K562 (cell line): ENCODE data around the gene CALHM4. TPM values are rescaled to one million over a fixed set of nuclear protein-coding genes. Genes with fewer than 3 reads are reported as not detected.

Experiments
- ATAC-seq: fragments of 200-7000 bp; cut with Tn5 transposase; 3 replicates; pipeline ENCODE4 v1.9.1; 2020; ENCODE audit warnings: moderate library complexity
- BruUV-seq: library from RNA; stranded (reverse); fragments of 400-500 nt; replicated peaks from 2 replicates; lab custom pipeline; 2021; lab: Mats Ljungman, UMichigan
- CTCF ChIA-PET: fragments of 300-600 bp; formaldehyde crosslinking; extraction: SDS; loops from one replicate; lab custom pipeline; 2021; ENCODE audit warnings: low intra/inter-chr PET ratio; lab: Yijun Ruan, JAX
- POLR2A ChIA-PET: fragments of 300-600, 350-650 bp; sonication (Branson Sonifier 250); formaldehyde crosslinking; extraction: SDS; loops from one replicate; lab custom pipeline; 2021; ENCODE audit warnings: antibody characterized with exemption, inconsistent platforms; lab: Yijun Ruan, JAX
- DNase-seq, 4 experiments: peaks; one replicate each; pipeline versions ENCODE4 v3.0.0 to v3.0.0-alpha.2; 2011 to 2018; ENCODE audit warnings: low spot score in 3 of 4, mixed read lengths in 3 of 4; ENCODE audit errors: extremely low read depth in 1 of 4
- FAIRE-seq: peaks from 2 replicates; lab custom pipeline; 2011; peaks lifted over from hg19 to GRCh38; lab: Jason Lieb, UNC
- H2AFZ ChIP-seq: 2 replicates; pipeline ENCODE4 v1.6.0; 2011; ENCODE audit warnings: low read depth, low read length, control low read depth, inconsistent platforms
- H3K27ac ChIP-seq: fragments of 200-600 bp; 3 replicates; pipeline ENCODE4 v1.8.0; 2011; ENCODE audit warnings: low read depth, mild to moderate bottlenecking, control low read depth, inconsistent platforms, low read length, moderate library complexity, mixed read lengths; ENCODE audit errors: extremely low read depth
- H3K27me3 ChIP-seq, 2 experiments: fragments of 300-600 bp in 1 of 2; 2 replicates in 1 of 2; 3 replicates in 1 of 2; pipeline versions ENCODE4 v1.6.0 to v1.8.0; 2011; ENCODE audit warnings: inconsistent platforms in 2 of 2, low read length in 2 of 2, mild to moderate bottlenecking in 1 of 2, mixed read lengths in 1 of 2, moderate library complexity in 1 of 2; ENCODE audit not compliant: control insufficient read depth in 2 of 2, insufficient read depth in 2 of 2
- H3K36me3 ChIP-seq: fragments of 300-600 bp; 3 replicates; pipeline ENCODE4 v1.8.0; 2011; ENCODE audit warnings: mild to moderate bottlenecking, low read length, inconsistent platforms; ENCODE audit not compliant: control insufficient read depth, insufficient read depth
- H3K4me1 ChIP-seq, 2 experiments: fragments of 200-600 bp in 1 of 2; replicated peaks in 1 of 2; 2 replicates in 1 of 2; 3 replicates in 1 of 2; pipeline versions ENCODE4 v1.5.1 to v1.8.0; 2011; ENCODE audit warnings: inconsistent platforms in 2 of 2, low read length in 2 of 2, mild to moderate bottlenecking in 1 of 2, mixed read lengths in 1 of 2, moderate library complexity in 1 of 2; ENCODE audit not compliant: control insufficient read depth in 2 of 2, insufficient read depth in 2 of 2
- H3K4me2 ChIP-seq: 2 replicates; pipeline ENCODE4 v1.6.1; 2011; ENCODE audit warnings: low read length, control low read depth, inconsistent platforms, mixed read lengths; ENCODE audit not compliant: insufficient read depth
- H3K4me3 ChIP-seq: fragments of 200-600 bp; sonication (generic), shearing (Covaris generic); 2 replicates; pipeline ENCODE4 v1.5.1; 2016; ENCODE audit warnings: control low read depth, inconsistent platforms
- H3K79me2 ChIP-seq: fragments of 200-600 bp; 3 replicates; pipeline ENCODE4 v1.8.0; 2011; ENCODE audit warnings: low read length, inconsistent platforms; ENCODE audit not compliant: control insufficient read depth, insufficient read depth
- H3K9ac ChIP-seq, 2 experiments: 2 replicates each; pipeline versions ENCODE4 v1.6.0 to v1.6.1; 2011; ENCODE audit warnings: low read depth in 2 of 2, low read length in 2 of 2, control low read depth in 1 of 2, inconsistent platforms in 1 of 2, mild to moderate bottlenecking in 1 of 2, mixed read lengths in 1 of 2; ENCODE audit not compliant: insufficient read depth in 1 of 2
- H3K9me1 ChIP-seq: one replicate; pipeline ENCODE4 v1.6.0; 2011; ENCODE audit warnings: inconsistent platforms, mild to moderate bottlenecking, low read length, moderate library complexity; ENCODE audit not compliant: control insufficient read depth, insufficient read depth
- H3K9me3 ChIP-seq: replicated peaks from 2 replicates; pipeline ENCODE4 v1.5.1; 2011; ENCODE audit warnings: low read depth, low read length, inconsistent platforms; ENCODE audit not compliant: control insufficient read depth, insufficient read depth
- H4K20me1 ChIP-seq: replicated peaks from 2 replicates; pipeline ENCODE4 v1.6.1; 2011; ENCODE audit warnings: low read length, inconsistent platforms, mixed read lengths; ENCODE audit not compliant: control insufficient read depth, insufficient read depth
- ESRRB ChIP-seq: fragments of 250-450 bp; sonication (Bioruptor Pico); IDR thresholded peaks from 2 replicates; pipeline ENCODE4 v1.5.0; 2020; ENCODE audit warnings: mild to moderate bottlenecking, moderate library complexity, borderline replicate concordance
- GTF2E2 ChIP-seq: fragments of 200-800 bp; sonication (Bioruptor generic); IDR thresholded peaks from 2 replicates; pipeline ENCODE4 v1.6.1; 2016; ENCODE audit warnings: missing genetic modification characterization, missing compliant biosample characterization
- MIER1 ChIP-seq: fragments of 450-650 bp; IDR thresholded peaks from 2 replicates; pipeline ENCODE4 v1.6.1; 2016; ENCODE audit warnings: antibody characterized with exemption, mild to moderate bottlenecking, low read depth
- MYC ChIP-seq, 2 experiments: fragments of 250-450 bp in 1 of 2; sonication (Bioruptor Pico) in 1 of 2; IDR thresholded peaks; 2 replicates each; pipeline versions ENCODE4 v1.5.1 to v1.6.1; 2012 to 2021; ENCODE audit warnings: low read depth in 2 of 2, borderline replicate concordance in 1 of 2, improper control_type of control experiment in 1 of 2, low read length in 1 of 2, mild to moderate bottlenecking in 1 of 2, moderate library complexity in 1 of 2
- POLR3G ChIP-seq: IDR thresholded peaks from 2 replicates; pipeline ENCODE4 v1.6.1; 2011; ENCODE audit not compliant: insufficient read length, insufficient replicate concordance; ENCODE audit errors: extremely low read depth
- TFAM ChIP-seq: fragments of 250-450 bp; sonication (Bioruptor Pico); conservative IDR thresholded peaks from 2 replicates; pipeline ENCODE4 v1.5.0; 2021; ENCODE audit warnings: mild to moderate bottlenecking, moderate library complexity
- ZNF232 ChIP-seq: sonication (generic); formaldehyde crosslinking; IDR thresholded peaks from 2 replicates; pipeline ENCODE4 v1.8.0; 2022; ENCODE audit warnings: mild to moderate bottlenecking, missing genetic modification reagents
- ZNF282 ChIP-seq: sonication (generic); formaldehyde crosslinking; IDR thresholded peaks from 2 replicates; pipeline ENCODE4 v1.8.1; 2023; ENCODE audit warnings: missing genetic modification reagents
- WGBS: fragments of 100-300 bp; shearing (Covaris generic); methylation state at CpG from one replicate; pipeline ENCODE4 v1.1.6; 2016; ENCODE audit warnings: low coverage, mixed read lengths; ENCODE audit not compliant: insufficient coverage; ENCODE audit errors: missing lambda C conversion rate; 5-methylcytosine and 5-hydroxymethylcytosine counted together
- in situ Hi-C: fragments of 300-500 bp; cut with MboI; formaldehyde crosslinking; loops from 4 replicates; pipeline ENCODE4 v1.15.0; 2018; ENCODE audit warnings: inconsistent platforms, mixed read lengths
- intact Hi-C: fragments of 100-400 bp; cut with micrococcal nuclease; formaldehyde crosslinking; loops from 2 replicates; pipeline ENCODE4 v1.14.2; 2022
- polyA plus RNA-seq, 8 experiments: library from polyadenylated mRNA; depleted of rRNA in 4 of 8; stranded (reverse) in 5 of 8; unstranded in 3 of 8; fragments of >200 nt; fragmentation: Nextera tagmentation in 2 of 8; fragmentation: Illumina TruSeq in 1 of 8; extraction: Ambion mirVana in 2 of 8; extraction: Trizol in 1 of 8; gene quantifications; 2 replicates each; pipeline versions ENCODE4 v1.2.1 to v1.2.3, GENCODE V29; 2011 to 2014; ENCODE audit warnings: inconsistent platforms in 1 of 8, missing spikeins in 1 of 8
- total RNA-seq, 7 experiments: library from RNA; depleted of rRNA in 6 of 7; stranded (reverse); fragments of >200 nt in 6 of 7; fragmentation: Illumina TruSeq in 2 of 7; extraction: Trizol in 2 of 7; gene quantifications; 2 replicates each; pipeline versions ENCODE4 v1.2.1 to v1.2.3, GENCODE V29; 2011 to 2021; ENCODE audit warnings: low replicate concordance in 1 of 7
- TF ChIP-seq, protein P1 (sequence below), 2 experiments: IDR thresholded peaks; 2 replicates each; pipeline ENCODE4 v1.6.1; 2012; ENCODE audit warnings: improper control_type of control experiment in 2 of 2, low read depth in 2 of 2, low read length in 2 of 2, borderline replicate concordance in 1 of 2
- TF ChIP-seq, protein P2 (sequence below): fragments of 250-450 bp; sonication (Bioruptor Pico); IDR thresholded peaks from 2 replicates; pipeline ENCODE4 v1.5.0; 2021; ENCODE audit warnings: mild to moderate bottlenecking, moderate library complexity
- TF ChIP-seq, protein P3 (sequence below), 2 experiments: fragments of 250-450 bp in 1 of 2; fragments of 450-650 bp in 1 of 2; sonication (Bioruptor Pico) in 1 of 2; IDR thresholded peaks; 2 replicates each; pipeline versions ENCODE4 v1.6.1 to v1.8.0; 2016 to 2021; ENCODE audit warnings: mild to moderate bottlenecking in 2 of 2, moderate library complexity in 2 of 2, missing compliant biosample characterization in 1 of 2, missing genetic modification characterization in 1 of 2
- TF ChIP-seq, protein P4 (sequence below): sonication (generic); formaldehyde crosslinking; IDR thresholded peaks from 2 replicates; pipeline ENCODE4 v1.8.0; 2022; ENCODE audit warnings: mild to moderate bottlenecking, missing genetic modification reagents

Gene CALHM4
- total and polyA plus RNA-seq, 9 of the 15 experiments (the other 6 are each of a cell fraction or from before 2014, with no cell fraction given): not detected

DNA sequence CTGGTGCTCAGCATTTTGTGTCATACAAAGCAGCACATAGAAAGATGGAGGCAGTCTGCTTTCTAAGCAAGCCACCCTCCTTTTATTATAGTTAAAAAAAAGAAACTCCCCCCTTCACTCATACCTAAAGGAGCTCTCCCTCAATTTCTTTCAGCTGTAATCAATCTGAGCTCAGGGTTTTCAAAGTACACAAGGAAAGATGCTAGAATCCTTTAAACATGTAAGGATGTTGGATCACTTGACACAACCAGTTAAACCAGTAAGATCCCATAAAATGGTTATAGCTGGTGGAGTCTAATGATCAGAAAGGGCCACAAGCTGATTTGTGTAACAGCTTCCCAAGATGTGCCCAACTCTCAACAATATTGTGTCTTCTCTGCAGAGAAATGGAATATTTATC lies at the start of gene CALHM4 (continued):
- TF ChIP-seq, protein P1, sequence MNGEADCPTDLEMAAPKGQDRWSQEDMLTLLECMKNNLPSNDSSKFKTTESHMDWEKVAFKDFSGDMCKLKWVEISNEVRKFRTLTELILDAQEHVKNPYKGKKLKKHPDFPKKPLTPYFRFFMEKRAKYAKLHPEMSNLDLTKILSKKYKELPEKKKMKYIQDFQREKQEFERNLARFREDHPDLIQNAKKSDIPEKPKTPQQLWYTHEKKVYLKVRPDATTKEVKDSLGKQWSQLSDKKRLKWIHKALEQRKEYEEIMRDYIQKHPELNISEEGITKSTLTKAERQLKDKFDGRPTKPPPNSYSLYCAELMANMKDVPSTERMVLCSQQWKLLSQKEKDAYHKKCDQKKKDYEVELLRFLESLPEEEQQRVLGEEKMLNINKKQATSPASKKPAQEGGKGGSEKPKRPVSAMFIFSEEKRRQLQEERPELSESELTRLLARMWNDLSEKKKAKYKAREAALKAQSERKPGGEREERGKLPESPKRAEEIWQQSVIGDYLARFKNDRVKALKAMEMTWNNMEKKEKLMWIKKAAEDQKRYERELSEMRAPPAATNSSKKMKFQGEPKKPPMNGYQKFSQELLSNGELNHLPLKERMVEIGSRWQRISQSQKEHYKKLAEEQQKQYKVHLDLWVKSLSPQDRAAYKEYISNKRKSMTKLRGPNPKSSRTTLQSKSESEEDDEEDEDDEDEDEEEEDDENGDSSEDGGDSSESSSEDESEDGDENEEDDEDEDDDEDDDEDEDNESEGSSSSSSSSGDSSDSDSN (IDR thresholded peaks at IDR 0.05; ENCODE audit: borderline replicate concordance in 1 of 2, low read depth in 2 of 2, low read length in 2 of 2): no peak

DNA sequence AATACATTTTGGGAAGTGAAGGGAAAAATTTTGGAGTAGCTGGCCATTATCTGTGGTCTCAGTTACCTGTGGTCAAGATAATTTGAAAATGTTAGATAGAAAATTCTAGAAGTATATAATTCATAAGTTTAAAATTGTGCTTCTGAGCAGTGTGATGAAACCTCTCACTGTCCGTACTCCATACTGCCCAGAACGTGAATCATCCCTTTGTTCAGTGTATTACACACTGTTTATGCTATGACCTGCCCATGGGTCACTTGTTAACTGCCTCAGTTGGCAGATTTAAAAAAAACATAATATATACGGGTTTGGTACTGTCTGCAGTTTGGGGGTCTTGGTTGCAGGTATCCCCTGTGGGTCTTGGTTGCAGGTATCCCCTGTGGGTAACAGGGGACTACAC lies 46.2 kb upstream of the CALHM4 start:
- no peak overlapping the region for H3K27ac ChIP-seq
- ATAC-seq (no peak), FAIRE-seq (no peak), DNase-seq (no peak)
- no peaks in the 10 kb centered on the region for H3K9me1 ChIP-seq
- 17% methylated on average over 3 of the region's 3 CpGs for WGBS
- no peaks in the 10 kb centered on the region for H3K27me3 ChIP-seq
- H3K9me3 ChIP-seq: no peaks in the 10 kb centered on the region
- no peak overlapping the region for H3K4me2 ChIP-seq
- no peaks in the 10 kb centered on the region for H3K36me3 ChIP-seq
- CTCF ChIA-PET: no interaction called here
- H3K4me3 ChIP-seq: no peak overlapping the region
- POLR2A ChIA-PET: interaction anchor here (0.6 kb wide), 1 partner anchor 56 kb away, joined by 3 read pairs; no protein-coding TSS in a partner anchor
- in situ Hi-C loops: no loop called here
- no peak overlapping the region for H3K9ac ChIP-seq
- BruUV-seq: no TSS peak
- intact Hi-C loops: no loop called here
- peaks cover 3 to 6% of the 10 kb centered on the region in 2 experiments; a peak in 3 of 5 replicates for H3K4me1 ChIP-seq
- no peak overlapping the region for H2AFZ ChIP-seq
- no peaks in the 10 kb centered on the region for H4K20me1 ChIP-seq
- no peaks in the 10 kb centered on the region for H3K79me2 ChIP-seq
- TF ChIP-seq ZNF232 (no peak), MIER1 (no peak), GTF2E2 (tag) (no peak), TFAM (CRISPR knock-in tag) (no peak), ZNF282 (no peak), POLR3G (no peak), ESRRB (CRISPR knock-in tag) (no peak), MYC (IDR thresholded peaks at IDR 0.05; ENCODE audit: low read depth, low read length) (no peak), MYC (CRISPR knock-in tag; IDR thresholded peaks at IDR 0.05; ENCODE audit: borderline replicate concordance, low read depth) (no peak)
- TF ChIP-seq, protein P2, sequence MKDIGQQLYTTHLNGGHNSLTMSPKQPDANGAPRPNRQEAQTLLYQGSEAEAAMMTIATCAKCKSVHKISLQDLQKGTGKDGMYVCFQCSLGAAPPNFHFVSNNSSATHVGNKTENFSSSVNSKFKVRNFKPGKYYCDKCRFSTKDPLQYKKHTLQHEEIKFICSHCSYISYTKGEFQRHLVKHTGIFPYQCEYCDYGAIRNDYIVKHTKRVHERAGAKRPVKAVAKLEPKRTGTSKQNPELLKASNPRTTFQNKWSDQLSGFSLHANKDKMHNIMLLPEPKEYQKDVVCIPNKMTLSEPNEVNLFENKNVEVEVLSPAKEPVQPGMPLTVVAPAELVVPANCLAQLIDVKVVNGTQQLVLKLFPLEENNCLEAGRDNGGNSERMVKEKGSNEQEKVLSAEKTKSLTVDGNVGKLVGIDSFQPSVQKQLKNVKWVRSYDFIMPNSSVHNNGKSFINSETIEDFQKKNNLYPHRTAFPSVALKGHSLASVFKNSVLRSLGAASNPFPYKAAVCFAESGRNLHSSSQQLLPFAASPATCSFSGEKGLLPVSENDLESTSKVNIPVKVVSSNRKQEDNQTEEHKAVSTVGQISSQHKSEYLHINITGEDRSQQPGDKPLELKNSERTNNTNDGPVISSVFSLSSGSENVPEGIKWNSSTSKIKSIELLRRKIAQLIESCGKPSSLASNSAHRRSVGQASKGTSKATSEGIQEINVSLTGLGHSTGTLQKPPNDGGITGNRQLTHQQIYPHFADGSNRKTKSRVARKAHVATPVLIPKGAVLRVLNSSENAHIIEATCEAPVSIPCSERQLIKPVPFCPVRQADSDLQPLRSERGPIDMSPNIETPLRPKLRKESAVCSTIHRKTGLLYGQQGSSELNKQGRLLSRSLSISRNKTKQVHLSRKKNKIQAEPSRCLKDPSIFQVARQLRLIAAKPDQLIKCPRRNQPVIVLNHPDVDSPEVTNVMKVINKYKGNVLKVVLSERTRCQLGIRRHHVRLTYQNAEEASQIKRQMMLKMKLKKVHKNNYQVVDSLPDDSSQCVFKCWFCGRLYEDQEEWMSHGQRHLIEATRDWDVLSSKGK (CRISPR knock-in tag): no peak
- TF ChIP-seq, protein P3, sequence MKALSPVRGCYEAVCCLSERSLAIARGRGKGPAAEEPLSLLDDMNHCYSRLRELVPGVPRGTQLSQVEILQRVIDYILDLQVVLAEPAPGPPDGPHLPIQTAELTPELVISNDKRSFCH (CRISPR knock-in tag; IDR thresholded peaks at IDR 0.05): no peak
- TF ChIP-seq, protein P3 (tag; IDR thresholded peaks at IDR 0.05): no peak
- TF ChIP-seq, protein P4, sequence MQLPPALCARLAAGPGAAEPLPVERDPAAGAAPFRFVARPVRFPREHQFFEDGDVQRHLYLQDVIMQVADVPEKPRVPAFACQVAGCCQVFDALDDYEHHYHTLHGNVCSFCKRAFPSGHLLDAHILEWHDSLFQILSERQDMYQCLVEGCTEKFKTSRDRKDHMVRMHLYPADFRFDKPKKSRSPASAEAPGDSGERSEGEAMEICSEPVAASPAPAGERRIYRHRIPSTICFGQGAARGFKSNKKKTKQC (CRISPR knock-in tag): no peak
